HUES64 (cell line): Measurements from ENCODE around the gene KREMEN1.

Experiments used
- H3K27ac ChIP-seq: 2 replicates; pipeline ENCODE4 v1.7.0; 2013; ENCODE audit warnings: low read depth, low read length, inconsistent platforms
- H3K27me3 ChIP-seq: 2 replicates; pipeline ENCODE4 v1.6.1; 2013; ENCODE audit warnings: mild to moderate bottlenecking, low read length; ENCODE audit not compliant: insufficient read depth
- H3K36me3 ChIP-seq: 2 replicates; pipeline ENCODE4 v1.6.1; 2013; ENCODE audit warnings: mild to moderate bottlenecking, low read length; ENCODE audit not compliant: insufficient read depth
- H3K4me1 ChIP-seq: 2 replicates; pipeline ENCODE4 v1.6.1; 2013; ENCODE audit warnings: mild to moderate bottlenecking, low read length, moderate library complexity; ENCODE audit not compliant: insufficient read depth
- H3K4me3 ChIP-seq: 2 replicates; pipeline ENCODE4 v1.5.1; 2013; ENCODE audit warnings: mild to moderate bottlenecking, low read length, moderate library complexity
- H3K9ac ChIP-seq: 2 replicates; pipeline ENCODE4 v1.6.1; 2013; ENCODE audit warnings: mild to moderate bottlenecking, low read depth, low read length
- H3K9me3 ChIP-seq: 2 replicates; pipeline ENCODE4 v1.6.1; 2013; ENCODE audit warnings: low read depth, low read length; ENCODE audit not compliant: insufficient read depth
- WGBS: fragments of 150-250, 120-280 bp; methylation state at CpG from one replicate; pipeline ENCODE4 v1.1.7; 2013; ENCODE audit warnings: missing lambda C conversion rate; 5-methylcytosine and 5-hydroxymethylcytosine counted together

KREMEN1 gene

DNA sequence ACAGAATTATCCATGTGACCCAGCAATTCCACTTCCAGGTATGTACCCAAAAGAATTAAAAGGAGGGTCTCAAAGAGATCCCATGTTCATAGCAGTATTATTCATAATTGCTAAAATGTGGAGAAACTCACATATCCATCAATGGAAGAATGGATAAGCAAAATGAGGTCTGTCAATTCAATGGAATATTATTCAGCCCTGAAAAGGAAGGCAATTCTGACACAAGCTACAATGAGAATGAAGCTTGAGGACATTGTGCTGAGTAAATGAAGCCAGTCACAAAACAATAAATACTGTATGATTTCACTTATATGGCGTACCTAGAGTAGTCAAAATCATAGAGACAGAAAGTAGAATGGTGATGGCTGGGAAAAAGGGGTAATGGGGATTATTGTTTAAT is 113.5 kb downstream of the KREMEN1 start:
- Histone ChIP-seq H3K4me1 (no peaks in the 10 kb centered on the region), H3K27ac (no peak overlapping the region), H3K27me3 (no peaks in the 10 kb centered on the region), H3K9ac (no peak overlapping the region), H3K36me3 (no peaks in the 10 kb centered on the region), H3K4me3 (no peak overlapping the region), H3K9me3 (no peaks in the 10 kb centered on the region)
- 92% methylated on average over 1 of the region's 1 CpG for WGBS

DNA sequence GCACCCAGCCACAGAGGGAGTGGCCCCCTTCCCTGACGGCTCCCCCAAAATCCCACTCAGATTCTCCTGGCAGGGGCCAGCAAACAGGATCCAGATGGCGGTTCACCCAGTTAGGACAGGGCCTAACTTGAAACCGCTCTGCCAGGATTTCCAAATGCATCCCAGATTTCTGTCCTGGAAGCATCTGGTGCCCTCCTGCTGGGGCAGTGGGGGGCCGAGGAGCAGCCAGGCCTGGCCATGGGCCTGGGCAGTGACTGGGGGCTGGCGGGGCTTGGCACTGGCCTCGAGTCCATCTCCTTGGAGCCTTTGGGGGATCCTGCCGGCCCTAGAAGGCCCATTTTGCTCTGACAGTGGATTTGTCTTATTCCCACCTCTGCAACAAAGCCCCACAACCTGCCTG is 115.0 kb downstream of the KREMEN1 start:
- H3K9me3 ChIP-seq, result no peaks in the 10 kb centered on the region
- no peaks in the 10 kb centered on the region for H3K36me3 ChIP-seq
- no peak overlapping the region for H3K9ac ChIP-seq
- WGBS, result 86% methylated on average over 7 of the region's 7 CpGs
- H3K27ac ChIP-seq, result no peak overlapping the region
- no peaks in the 10 kb centered on the region for H3K27me3 ChIP-seq
- H3K4me1 ChIP-seq, result no peaks in the 10 kb centered on the region
- H3K4me3 ChIP-seq, result no peak overlapping the region

DNA sequence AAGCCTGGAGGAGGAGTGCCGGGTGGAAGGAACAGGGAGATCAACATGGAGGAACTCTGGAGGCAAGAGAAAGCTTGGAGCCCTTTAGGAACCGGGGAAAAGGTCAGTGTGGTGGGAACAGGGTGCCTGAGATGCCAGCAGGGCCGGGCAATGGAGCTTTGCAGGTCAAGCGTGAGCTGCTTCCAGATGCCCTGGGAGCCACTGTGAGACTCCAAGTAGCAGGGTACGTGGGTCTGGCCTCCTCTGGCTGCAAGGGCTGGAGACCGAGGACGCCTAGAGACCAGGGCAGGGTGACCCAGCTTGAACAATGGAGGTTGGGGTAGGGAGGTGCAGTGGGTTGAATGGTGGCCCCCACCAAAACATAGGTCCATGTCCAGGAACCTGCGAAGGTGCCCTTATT is 117.2 kb downstream of the KREMEN1 start:
- H3K9ac ChIP-seq, result no peak overlapping the region
- H3K36me3 ChIP-seq, result no peaks in the 10 kb centered on the region

GRCh38 chr22:29190918-29191317 is 118.1 kb downstream of the KREMEN1 start:
- no peaks in the 10 kb centered on the region for H3K27me3 ChIP-seq
- no peaks in the 10 kb centered on the region for H3K9me3 ChIP-seq
- H3K4me1 ChIP-seq, result no peaks in the 10 kb centered on the region
- H3K36me3 ChIP-seq, result no peaks in the 10 kb centered on the region
- H3K4me3 ChIP-seq, result no peak overlapping the region
- no peak overlapping the region for H3K9ac ChIP-seq
- no peak overlapping the region for H3K27ac ChIP-seq
- WGBS, result 96% methylated on average over 10 of the region's 10 CpGs

More for the DNA sequence above, 117.2 kb downstream of the KREMEN1 start:
- Histone ChIP-seq H3K4me3 (no peak overlapping the region), H3K9me3 (no peaks in the 10 kb centered on the region), H3K27me3 (no peaks in the 10 kb centered on the region), H3K4me1 (no peaks in the 10 kb centered on the region), H3K27ac (no peak overlapping the region)
- WGBS, result 89% methylated on average over 8 of the region's 8 CpGs

DNA sequence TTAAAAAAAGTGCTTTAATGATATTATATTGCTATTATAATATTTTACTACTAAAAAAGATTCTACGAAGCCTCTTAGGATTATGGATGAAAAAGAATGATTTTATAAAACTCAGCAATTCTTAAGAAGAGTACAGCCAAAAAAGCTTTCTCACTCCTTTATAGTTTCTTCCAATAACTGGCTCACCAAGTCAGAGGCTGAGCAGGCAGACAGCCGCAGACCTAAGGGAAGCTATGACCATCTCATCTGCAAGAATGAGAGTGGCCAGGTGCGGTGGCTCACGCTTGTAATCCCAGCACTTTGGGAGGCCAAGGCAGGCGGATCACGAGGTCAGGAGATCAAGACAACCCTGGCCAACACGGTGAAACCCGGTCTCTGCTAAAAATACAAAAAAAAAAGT is 120.2 kb downstream of the KREMEN1 start:
- WGBS, result 92% methylated on average over 7 of the region's 8 CpGs

GRCh38 chr22:29194184-29194583 is 121.3 kb downstream of the KREMEN1 start:
- Histone ChIP-seq H3K4me3 (no peak overlapping the region), H3K27me3 (no peaks in the 10 kb centered on the region), H3K9ac (no peak overlapping the region), H3K4me1 (no peaks in the 10 kb centered on the region), H3K9me3 (no peaks in the 10 kb centered on the region), H3K36me3 (no peaks in the 10 kb centered on the region), H3K27ac (no peak overlapping the region)
- WGBS, result 65% methylated on average over 2 of the region's 2 CpGs

More for the DNA sequence above, 120.2 kb downstream of the KREMEN1 start:
- no peaks in the 10 kb centered on the region for H3K27me3 ChIP-seq
- H3K36me3 ChIP-seq, result no peaks in the 10 kb centered on the region
- H3K9ac ChIP-seq, result no peak overlapping the region
- no peak overlapping the region for H3K4me3 ChIP-seq
- H3K9me3 ChIP-seq, result no peaks in the 10 kb centered on the region
- no peak overlapping the region for H3K27ac ChIP-seq
- H3K4me1 ChIP-seq, result no peaks in the 10 kb centered on the region

DNA sequence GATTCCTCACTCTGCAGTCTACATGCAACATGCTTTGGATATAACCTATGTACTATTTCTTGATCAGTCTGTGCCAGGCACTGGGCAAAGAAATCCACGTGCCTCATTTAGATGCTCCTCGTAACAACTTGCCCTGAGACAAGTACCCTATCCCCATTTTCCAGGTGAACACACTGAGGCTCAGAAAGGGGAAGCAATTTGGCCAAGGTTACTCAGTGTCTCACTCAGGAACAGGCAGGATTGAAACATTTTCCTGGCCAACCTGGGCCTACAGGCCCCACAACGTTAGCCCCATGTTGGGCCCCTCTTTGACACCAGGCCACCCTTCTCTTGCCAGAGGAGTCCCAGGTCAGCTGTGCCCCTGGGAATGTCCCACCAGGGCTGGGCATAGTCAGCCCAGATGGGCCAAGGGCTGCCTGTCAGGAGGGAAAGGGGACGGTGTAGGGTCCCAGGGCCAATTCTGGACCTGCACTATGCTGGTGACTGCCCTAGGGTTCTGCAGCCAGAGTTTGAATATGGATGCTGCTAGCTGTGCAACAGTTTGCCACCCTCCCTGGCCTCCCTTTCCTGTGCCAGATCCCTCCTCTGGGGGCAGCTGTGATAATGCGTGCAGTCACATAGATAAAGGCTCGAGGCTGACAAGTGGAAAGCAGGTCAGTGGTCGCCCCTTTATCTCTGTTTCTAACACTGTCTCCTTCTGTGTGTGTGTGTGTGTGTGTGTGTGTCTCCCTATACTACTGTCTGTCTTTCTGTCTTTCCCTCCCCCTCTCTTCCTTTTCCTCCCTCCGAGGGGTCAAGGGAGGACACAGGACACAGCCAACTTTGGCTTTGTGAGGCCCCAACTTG is 122.5 kb downstream of the KREMEN1 start:
- Histone ChIP-seq H3K4me3 (no peak overlapping the region), H3K27me3 (no peaks in the 10 kb centered on the region), H3K27ac (no peak overlapping the region), H3K9me3 (no peaks in the 10 kb centered on the region), H3K4me1 (no peaks in the 10 kb centered on the region), H3K9ac (no peak overlapping the region), H3K36me3 (no peaks in the 10 kb centered on the region)
- 88% methylated on average over 8 of the region's 8 CpGs for WGBS

GRCh38 chr22:29195964-29196666 is 123.3 kb downstream of the KREMEN1 start:
- H3K9ac ChIP-seq, result no peak overlapping the region
- no peak overlapping the region for H3K27ac ChIP-seq
- H3K4me3 ChIP-seq, result no peak overlapping the region
- H3K36me3 ChIP-seq, result no peaks in the 10 kb centered on the region
- no peaks in the 10 kb centered on the region for H3K9me3 ChIP-seq
- H3K27me3 ChIP-seq, result no peaks in the 10 kb centered on the region
- WGBS, result 80% methylated on average over 10 of the region's 10 CpGs
- no peaks in the 10 kb centered on the region for H3K4me1 ChIP-seq

GRCh38 chr22:29197096-29197495 is 124.3 kb downstream of the KREMEN1 start:
- no CpG with 5 or more reads among the region's 3 CpGs for WGBS

GRCh38 chr22:29198240-29198639 is 125.4 kb downstream of the KREMEN1 start:
- 96% methylated on average over 5 of the region's 5 CpGs for WGBS
- no peaks in the 10 kb centered on the region for H3K27me3 ChIP-seq
- H3K36me3 ChIP-seq, result no peaks in the 10 kb centered on the region
- no peaks in the 10 kb centered on the region for H3K9me3 ChIP-seq
- H3K4me1 ChIP-seq, result no peaks in the 10 kb centered on the region
- no peak overlapping the region for H3K9ac ChIP-seq
- H3K4me3 ChIP-seq, result no peak overlapping the region
- H3K27ac ChIP-seq, result no peak overlapping the region

More at GRCh38 chr22:29197096-29197495, 124.3 kb downstream of the KREMEN1 start:
- no peak overlapping the region for H3K9ac ChIP-seq
- H3K4me1 ChIP-seq, result no peaks in the 10 kb centered on the region
- H3K27me3 ChIP-seq, result no peaks in the 10 kb centered on the region
- no peaks in the 10 kb centered on the region for H3K9me3 ChIP-seq
- no peak overlapping the region for H3K27ac ChIP-seq
- H3K4me3 ChIP-seq, result no peak overlapping the region
- no peaks in the 10 kb centered on the region for H3K36me3 ChIP-seq

DNA sequence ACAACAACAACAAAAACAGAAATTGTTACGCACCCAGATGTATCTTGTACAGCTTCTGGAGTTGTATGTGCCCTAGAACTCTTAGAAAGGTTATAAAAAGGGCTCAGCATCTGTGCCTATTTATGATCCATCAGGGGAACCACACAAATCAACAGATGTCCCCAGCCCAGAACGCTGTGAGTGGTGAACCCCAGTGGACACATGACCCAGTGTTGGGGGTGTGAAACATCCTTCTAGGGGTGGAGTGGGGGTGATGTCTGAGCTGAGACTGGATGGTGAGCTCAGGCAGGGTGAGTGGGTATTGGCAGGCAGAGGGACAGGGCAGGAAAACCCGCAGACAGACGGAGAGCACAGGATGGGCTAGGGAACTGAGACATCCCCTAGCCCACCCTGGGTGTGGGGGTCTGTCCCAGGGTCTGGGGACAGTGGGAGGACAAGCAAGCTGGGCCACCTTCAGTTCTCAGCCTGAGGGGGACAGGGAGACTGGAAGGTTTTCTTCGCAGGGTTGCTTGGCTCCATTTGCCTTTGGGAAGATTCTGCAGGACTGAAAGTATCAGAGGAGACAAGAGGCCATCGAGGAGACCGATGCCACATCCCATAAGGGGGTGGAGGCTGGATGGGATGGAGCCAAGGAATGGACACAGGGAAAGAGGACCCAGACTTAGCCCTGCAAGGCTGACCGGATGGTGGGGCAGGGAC is 127.0 kb downstream of the KREMEN1 start:
- H3K27ac ChIP-seq, result no peak overlapping the region
- no peak overlapping the region for H3K4me3 ChIP-seq
- H3K9ac ChIP-seq, result no peak overlapping the region
- H3K4me1 ChIP-seq, result 0 out of 2 replicates have a peak, but pooled peaks cover 5% of the 10 kb centered on the region
- H3K36me3 ChIP-seq, result no peaks in the 10 kb centered on the region
- 85% methylated on average over 8 of the region's 8 CpGs for WGBS
- H3K27me3 ChIP-seq, result no peaks in the 10 kb centered on the region; the same call in 1 of the 2 replicates
- no peaks in the 10 kb centered on the region for H3K9me3 ChIP-seq
